Stimulated activated CD4-positive, alpha-beta T cell treated with anti-CD3 and anti-CD28 coated beads, TNF-alpha, amount 100 ng/mL, for 1 hour (primary cell): ENCODE results near the gene THAP4.

Source experiments
- DNase-seq, 3 donors: peaks; one replicate each; pipeline ENCODE4 v3.0.0-alpha.2; 2020; ENCODE audit warnings: low read depth in 3 of 3, low spot score in 1 of 3

Gene THAP4

GRCh38 chr2:241640165-241640795, 3.3 kb upstream of the THAP4 start:
- no peak for DNase-seq

DNA sequence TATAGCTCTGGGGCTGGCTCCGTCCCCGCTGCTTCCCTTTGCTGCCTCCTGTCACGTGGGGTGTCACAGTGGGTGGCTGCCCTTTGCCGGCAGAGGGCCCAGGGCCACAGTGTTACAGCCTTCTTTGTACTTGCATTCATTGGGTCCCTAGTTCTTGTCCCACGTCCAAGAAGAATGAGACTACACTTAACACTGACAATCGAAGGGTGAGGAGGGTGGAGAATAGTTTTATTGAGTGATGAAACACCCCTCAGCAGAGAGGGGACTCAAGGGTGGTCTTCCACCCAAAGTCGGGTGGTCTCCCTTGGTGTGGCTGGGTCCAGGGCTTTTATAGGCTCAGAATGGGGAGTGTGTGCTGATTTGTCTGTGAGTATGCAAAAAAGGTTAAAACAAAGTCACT, 2.4 kb upstream of the THAP4 start:
- no peak for DNase-seq

GRCh38 chr2:241638940-241639339, 2.0 kb upstream of the THAP4 start:
- DNase-seq: no peak

- peak in 1 of 3 donors; percentile 47 for DNase-seq
Observed at GRCh38 chr2:241637795-241638660, 1.1 kb upstream of the THAP4 start.

- peak in 1 of 3 donors; percentile 14 for DNase-seq
Observed at GRCh38 chr2:241636182-241637017, 558 bp downstream of the THAP4 start.

DNA sequence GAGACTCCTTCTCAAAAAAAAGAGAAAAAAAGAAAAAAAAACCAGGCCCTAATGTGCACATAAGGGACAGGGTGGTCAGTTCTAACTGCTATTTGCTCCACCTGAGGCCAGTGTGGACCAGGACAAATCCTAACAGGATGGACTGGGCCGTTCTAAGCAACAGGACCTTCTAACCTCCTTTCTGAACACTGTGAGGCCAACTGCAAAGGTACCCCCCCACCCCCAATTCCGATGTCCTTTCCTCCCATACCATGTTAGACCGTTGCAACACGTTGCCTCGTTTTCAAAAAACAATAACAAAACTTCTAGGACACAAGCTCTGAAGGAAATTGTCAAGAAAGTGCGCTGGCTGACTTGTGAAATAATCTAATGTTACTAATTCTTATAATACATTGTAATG, 1.2 kb downstream of the THAP4 start:
- DNase-seq: no peak

- no peak for DNase-seq
Observed at GRCh38 chr2:241633561-241633960, 3.4 kb downstream of the THAP4 start.

GRCh38 chr2:241632478-241633325, 4.3 kb downstream of the THAP4 start:
- no peak for DNase-seq

- no peak for DNase-seq
Observed at GRCh38 chr2:241629762-241630435, 7.1 kb downstream of the THAP4 start.

GRCh38 chr2:241627675-241628074, 9.3 kb downstream of the THAP4 start:
- no peak for DNase-seq

DNA sequence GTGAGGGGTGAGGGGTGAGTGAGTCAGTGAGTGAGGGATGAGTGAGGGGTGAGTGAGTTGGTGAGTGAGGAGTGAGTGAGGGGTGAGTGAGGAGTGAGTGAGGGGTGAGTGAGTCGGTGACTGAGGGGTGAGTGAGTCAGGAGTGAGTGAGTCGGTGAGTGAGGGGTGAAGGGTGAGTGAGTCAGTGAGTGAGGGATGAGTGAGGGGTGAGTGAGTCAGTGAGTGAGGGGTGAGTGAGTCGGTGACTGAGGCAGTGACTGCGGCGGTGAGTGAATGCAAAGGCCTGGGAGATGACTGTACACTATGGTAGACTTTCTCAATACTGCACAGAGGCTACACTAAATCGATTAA, 16.6 kb downstream of the THAP4 start:
- DNase-seq: peak in 1 of 3 donors; percentile 17

GRCh38 chr2:241619597-241620418, 17.1 kb downstream of the THAP4 start:
- no peak for DNase-seq

GRCh38 chr2:241618829-241619228, 18.1 kb downstream of the THAP4 start:
- DNase-seq: no peak

- DNase-seq: no peak
Observed at GRCh38 chr2:241618296-241618805, 18.6 kb downstream of the THAP4 start.

DNA sequence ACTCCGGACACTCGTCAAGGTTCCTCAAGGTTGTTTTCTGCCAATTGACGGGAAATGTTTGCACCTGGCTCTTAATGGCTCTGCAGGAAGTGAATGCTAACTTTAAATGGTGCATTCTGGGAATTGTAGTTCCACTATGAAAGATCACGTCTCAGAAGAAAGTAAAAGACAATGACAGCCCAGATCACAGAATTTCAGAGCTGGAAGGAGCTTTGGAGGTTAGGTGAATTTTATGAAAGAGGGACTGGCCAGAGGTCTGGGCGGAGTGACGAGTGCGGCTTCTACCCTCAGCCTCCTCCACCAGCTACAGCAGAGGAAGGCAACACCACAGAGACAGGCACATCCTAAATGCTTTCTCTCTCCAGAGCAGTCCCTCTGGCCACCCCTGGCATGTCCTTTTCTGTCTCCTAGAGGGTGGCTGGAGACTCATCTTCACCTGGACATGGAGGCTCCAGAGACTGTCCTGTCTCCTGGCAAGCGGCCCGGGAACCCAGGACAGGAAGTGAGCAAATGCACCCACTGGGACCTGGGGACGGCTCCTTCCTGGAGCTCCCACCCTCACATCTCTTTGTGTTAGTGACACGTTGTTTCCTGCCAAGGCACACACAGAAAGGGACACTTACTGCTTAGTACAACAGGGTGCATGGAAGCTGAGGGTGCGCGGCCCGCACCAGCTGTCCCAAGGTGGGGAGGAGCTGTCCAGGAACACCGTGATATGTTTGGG, 19.4 kb downstream of the THAP4 start:
- DNase-seq: no peak

DNA sequence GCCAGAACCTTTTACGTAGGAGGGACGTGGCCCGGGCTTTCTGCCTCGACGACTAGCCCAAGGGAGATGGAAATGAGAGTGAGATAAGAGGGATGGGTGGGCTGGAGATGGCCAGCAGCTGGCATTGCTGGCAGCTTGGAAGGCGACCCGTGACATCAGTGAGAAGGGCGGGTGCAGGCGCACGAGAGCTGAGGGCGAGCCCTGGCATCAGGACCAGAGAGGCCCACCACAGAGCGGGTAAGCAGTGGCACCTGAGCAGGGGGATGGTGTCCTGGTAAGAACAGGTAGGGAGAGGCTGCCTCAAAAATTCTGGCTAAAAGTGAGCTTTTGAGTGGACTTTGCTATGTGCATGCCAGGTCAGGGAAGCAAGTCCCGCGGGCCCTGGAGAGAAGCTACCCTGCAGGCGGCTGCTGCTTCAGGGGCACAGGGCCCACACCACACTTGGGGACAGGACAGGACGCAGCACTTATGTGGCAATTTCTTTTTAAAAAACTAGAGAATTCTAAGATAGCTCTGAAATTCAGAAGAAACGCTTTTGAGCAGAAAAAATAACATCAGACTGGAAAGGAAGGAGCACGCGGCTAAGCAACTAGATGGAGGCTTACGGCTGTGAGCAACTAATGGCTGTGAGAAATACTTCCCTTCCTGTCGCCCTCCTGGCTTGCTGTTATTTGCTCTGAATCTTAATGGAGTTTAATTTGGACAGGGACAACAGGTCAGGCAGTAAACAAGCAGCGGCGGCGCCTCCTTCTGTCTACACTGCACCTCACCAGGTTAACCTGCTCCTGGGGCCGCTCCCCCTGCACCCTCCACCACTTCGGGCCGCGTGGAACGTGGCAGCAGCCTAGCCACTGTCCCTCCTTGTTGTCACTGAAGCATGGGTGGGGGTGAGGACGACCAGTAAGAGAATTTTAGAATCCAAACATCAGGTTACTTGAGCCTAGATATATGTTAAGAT, 20.5 kb downstream of the THAP4 start:
- DNase-seq: no peak

DNA sequence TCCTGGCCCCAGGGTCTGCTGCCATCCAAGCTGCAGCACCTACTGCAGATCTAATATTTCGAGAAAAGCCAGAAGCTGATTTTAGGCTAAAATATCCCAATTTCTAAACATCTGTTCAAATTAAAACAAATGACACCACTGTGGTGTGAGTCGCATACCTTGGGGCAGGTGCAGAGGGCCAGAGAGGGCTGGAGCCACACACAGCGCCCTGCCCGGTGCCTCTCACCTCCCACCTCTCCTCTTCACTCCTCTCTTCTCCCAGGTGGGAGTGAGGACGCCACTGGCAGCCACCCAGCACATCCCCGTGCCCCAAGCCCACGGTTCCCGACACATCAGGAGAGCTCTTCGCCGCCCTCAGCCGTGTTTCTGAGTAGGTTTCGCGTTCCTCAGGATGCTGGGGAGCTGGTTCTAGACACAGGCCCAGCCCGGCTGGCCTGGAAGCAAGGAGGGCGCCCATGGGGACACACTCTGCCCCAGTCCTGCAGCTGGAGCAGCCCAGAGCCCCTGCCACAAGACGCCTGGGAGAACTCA, 21.4 kb downstream of the THAP4 start:
- DNase-seq: no peak
